SK-N-MC (cell line): ENCODE data around the gene HRH3.

Source experiments
- DNase-seq: peaks from one replicate; pipeline ENCODE4 v3.0.0-alpha.2; 2011; ENCODE audit warnings: low read depth, low spot score
- H3K27ac ChIP-seq: fragments of 200-600 bp; sonication (generic); 2 replicates; pipeline ENCODE4 v1.5.1; 2016; ENCODE audit warnings: mixed run types
- H3K36me3 ChIP-seq: fragments of 200-600 bp; sonication (generic); 2 replicates; pipeline ENCODE4 v1.6.1; 2017; ENCODE audit warnings: antibody characterized with exemption, low read length, mixed read lengths; ENCODE audit not compliant: insufficient read depth
- H3K4me3 ChIP-seq: fragments of 200-600 bp; sonication (generic); 2 replicates; pipeline ENCODE4 v1.5.1; 2016
- H3K9ac ChIP-seq: fragments of 200-600 bp; sonication (generic); 2 replicates; pipeline ENCODE4 v1.8.0; 2017; ENCODE audit warnings: mixed run types, mixed read lengths; ENCODE audit not compliant: insufficient read length
- H3K9me3 ChIP-seq: fragments of 200-600 bp; sonication (generic); 2 replicates; pipeline ENCODE4 v1.6.1; 2017; ENCODE audit warnings: low read depth, mild to moderate bottlenecking, antibody characterized with exemption, low read length, moderate library complexity, mixed read lengths
- EZH2 ChIP-seq: fragments of 200-600 bp; sonication (generic); IDR thresholded peaks from one replicate; pipeline ENCODE4 v1.6.1; 2017; ENCODE audit warnings: antibody characterized with exemption
- FOXP2 ChIP-seq: optimal IDR thresholded peaks from 2 replicates; pipeline ENCODE3; 2011; ENCODE audit warnings: mild to moderate bottlenecking, moderate library complexity; ENCODE audit not compliant: insufficient read depth; ENCODE audit errors: extremely low read length, control extremely low read depth
- POLR2AphosphoS5 ChIP-seq: IDR thresholded peaks from 2 replicates; pipeline ENCODE4 v1.6.1; 2012; ENCODE audit warnings: mild to moderate bottlenecking, low read depth, low read length, borderline replicate concordance

The HRH3 gene

DNA sequence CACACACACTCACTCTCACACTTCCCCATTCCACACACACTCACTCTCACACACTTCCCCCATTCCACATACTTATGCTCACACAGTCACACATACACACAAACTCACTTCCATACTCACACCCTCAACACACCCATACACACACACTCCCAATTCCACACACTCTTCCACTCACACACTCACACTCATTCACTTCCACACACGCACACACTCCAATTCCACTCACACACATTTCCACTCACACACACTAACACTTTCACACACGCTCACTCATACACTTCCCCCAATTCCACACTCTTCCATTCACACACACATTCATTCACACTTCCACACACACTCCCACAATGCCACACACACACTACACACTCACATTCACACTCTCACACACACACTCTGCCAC lies 10.2 kb upstream of the HRH3 start:
- H3K27ac ChIP-seq, result no peak overlapping the region
- no peak for TF ChIP-seq EZH2
- TF ChIP-seq FOXP2, result no peak
- no peak for TF ChIP-seq POLR2AphosphoS5
- DNase-seq, result no peak
- H3K9ac ChIP-seq, result no peak overlapping the region
- H3K36me3 ChIP-seq, result no peaks in the 10 kb centered on the region
- H3K4me3 ChIP-seq, result no peak overlapping the region
- H3K9me3 ChIP-seq, result no peaks in the 10 kb centered on the region

DNA sequence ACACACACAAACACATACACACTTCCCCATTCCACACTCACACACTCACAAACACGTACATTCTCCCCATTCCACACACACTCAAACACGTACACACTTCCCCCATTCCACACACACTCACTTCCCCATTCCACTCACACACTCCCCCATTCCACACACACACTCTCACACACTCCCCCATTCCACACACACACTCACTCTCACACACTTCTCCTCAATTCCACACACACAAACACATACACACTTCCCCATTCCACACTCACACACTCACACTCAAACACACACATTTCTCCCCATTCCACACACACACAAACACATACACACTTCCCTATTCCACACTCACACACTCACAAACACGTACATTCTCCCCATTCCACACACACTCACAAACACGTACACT lies 9.6 kb upstream of the HRH3 start:
- no peaks in the 10 kb centered on the region for H3K9me3 ChIP-seq
- no peak for DNase-seq
- H3K36me3 ChIP-seq, result no peaks in the 10 kb centered on the region
- H3K9ac ChIP-seq, result no peak overlapping the region
- H3K4me3 ChIP-seq, result no peak overlapping the region
- TF ChIP-seq POLR2AphosphoS5, result no peak
- TF ChIP-seq EZH2, result no peak
- TF ChIP-seq FOXP2, result no peak
- no peak overlapping the region for H3K27ac ChIP-seq

DNA sequence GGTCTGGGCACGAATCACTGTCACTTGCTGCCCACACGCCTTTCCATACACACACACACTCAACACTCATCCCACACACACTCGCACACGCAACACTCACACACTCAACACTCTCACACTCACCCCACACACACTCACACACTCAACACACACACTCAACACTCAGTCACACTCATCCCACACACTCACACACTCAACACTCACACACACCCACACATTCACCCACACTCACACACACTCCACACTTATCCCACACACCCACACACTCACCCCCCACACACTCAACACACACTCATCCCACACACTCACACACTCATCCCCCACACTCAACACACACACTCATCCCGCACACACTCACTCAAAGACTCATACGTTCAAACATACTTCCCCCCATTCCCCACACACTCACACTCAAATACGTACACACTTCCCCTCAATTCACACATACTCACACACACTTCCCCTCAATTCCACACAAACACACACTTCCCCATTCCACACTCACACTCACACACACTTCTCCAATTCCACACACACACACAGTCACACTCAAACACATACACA lies 9.0 kb upstream of the HRH3 start:
- H3K9me3 ChIP-seq, result no peaks in the 10 kb centered on the region
- no peak for DNase-seq
- no peak for TF ChIP-seq POLR2AphosphoS5
- TF ChIP-seq FOXP2, result no peak
- TF ChIP-seq EZH2, result no peak
- H3K4me3 ChIP-seq, result no peak overlapping the region
- H3K36me3 ChIP-seq, result no peaks in the 10 kb centered on the region
- H3K9ac ChIP-seq, result no peak overlapping the region
- no peak overlapping the region for H3K27ac ChIP-seq

- Histone ChIP-seq H3K9ac (no peak overlapping the region), H3K4me3 (peak overlapping the region; percentile 22; the same call in 1 of the 2 replicates), H3K27ac (no peak overlapping the region), H3K36me3 (no peaks in the 10 kb centered on the region), H3K9me3 (no peaks in the 10 kb centered on the region)
- no peak for TF ChIP-seq EZH2
- TF ChIP-seq FOXP2, result no peak
- no peak for TF ChIP-seq POLR2AphosphoS5
- DNase-seq, result no peak
Measured at GRCh38 chr20:62227977-62228958, 8.2 kb upstream of the HRH3 start.

- TF ChIP-seq FOXP2, result no peak
- no peak for TF ChIP-seq EZH2
- TF ChIP-seq POLR2AphosphoS5, result no peak
- no peak overlapping the region for H3K9ac ChIP-seq
- H3K27ac ChIP-seq, result no peak overlapping the region
- no peak for DNase-seq
- H3K9me3 ChIP-seq, result no peaks in the 10 kb centered on the region
- no peaks in the 10 kb centered on the region for H3K36me3 ChIP-seq
- no peak overlapping the region for H3K4me3 ChIP-seq
Measured at GRCh38 chr20:62227591-62227976, 7.5 kb upstream of the HRH3 start.

DNA sequence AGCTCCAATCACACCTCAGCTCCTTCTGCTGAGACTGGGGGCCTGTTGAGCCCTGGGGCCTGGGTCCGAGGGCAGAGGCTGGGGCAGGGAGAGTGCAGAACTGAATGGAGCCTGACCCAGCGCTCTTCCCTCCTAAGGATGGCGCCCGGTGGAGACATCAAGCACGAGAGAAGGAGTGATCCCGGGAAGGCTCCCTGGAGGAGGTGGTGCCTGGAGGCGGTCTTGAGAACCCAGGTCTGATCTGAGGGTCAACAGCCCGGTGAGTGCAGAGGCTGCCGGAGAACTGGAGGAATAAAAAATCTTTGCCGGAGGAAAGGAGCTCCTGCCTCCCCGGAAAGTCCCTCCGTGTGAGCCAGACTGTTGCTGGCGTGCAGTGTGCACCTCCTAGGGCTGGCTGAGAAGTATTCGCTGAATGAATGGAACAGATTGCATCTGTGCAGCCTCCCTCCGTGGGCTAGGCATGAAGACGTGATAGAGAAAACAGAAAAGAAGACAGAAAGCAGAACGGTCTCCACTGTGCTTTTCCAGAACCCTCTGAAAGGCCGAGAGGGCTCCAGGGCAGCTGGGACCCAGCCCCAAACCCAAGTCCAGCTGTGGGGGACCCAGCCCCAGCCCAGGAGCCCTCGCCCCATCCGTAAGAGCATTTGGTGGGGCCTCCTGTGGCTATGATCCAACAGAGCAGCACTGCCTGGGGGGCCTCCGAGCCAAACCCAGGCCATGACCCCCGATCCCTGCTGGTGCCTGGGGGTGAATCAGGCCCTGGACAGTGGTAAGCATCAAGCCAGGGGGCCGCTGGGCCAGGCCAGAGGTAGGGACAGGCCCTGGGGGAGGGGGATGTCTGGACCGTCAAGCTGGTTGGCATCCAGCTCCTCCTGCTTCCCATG lies 6.9 kb upstream of the HRH3 start:
- no peaks in the 10 kb centered on the region for H3K36me3 ChIP-seq
- no peaks in the 10 kb centered on the region for H3K9me3 ChIP-seq
- TF ChIP-seq EZH2 (no peak), POLR2AphosphoS5 (no peak), FOXP2 (no peak)
- no peak for DNase-seq
- H3K9ac ChIP-seq, result no peak overlapping the region
- H3K4me3 ChIP-seq, result no peak overlapping the region
- H3K27ac ChIP-seq, result no peak overlapping the region

DNA sequence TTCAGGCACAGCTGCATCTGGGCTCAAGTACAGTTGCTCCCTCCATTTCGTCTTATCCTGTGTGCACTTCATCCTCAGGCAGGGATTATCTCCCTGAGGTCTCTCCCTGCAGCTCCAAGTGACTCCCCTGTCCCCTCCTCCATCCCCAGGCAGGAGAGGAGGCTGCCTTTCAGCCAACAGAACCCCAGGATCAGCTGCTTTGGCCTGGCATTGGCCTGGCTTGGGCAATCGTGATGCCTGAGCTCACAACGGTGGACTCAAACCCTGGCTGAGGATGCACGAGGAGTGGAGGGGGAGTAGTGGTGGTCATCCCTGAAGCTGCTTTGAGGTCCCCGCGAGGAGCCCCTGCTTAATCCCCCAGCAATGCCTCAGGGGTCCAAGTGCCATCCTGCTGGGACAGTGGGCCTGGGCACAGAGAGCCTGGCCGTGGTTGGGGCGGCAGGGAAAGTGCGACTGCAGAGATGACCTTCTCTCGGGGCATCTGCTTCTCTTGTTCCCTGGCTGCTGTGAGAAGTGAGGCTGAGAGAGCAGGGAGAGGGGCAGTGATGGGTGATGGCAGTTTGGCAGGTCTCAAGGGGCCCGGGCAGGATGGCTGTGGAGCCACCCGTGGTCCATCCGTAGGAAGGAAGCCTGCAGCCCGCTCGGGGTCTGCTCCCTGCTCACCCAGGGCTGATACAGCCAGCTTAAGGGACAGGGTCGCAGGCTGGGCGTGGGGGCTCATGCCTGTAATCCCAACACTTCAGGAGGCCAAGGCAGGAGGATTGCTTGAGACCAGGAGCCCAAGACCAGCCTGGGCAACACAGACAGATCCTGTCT lies 6.0 kb upstream of the HRH3 start:
- no peak for DNase-seq
- H3K9me3 ChIP-seq, result no peaks in the 10 kb centered on the region
- no peak overlapping the region for H3K9ac ChIP-seq
- H3K36me3 ChIP-seq, result no peaks in the 10 kb centered on the region
- no peak for TF ChIP-seq POLR2AphosphoS5
- no peak for TF ChIP-seq EZH2
- TF ChIP-seq FOXP2, result no peak
- no peak overlapping the region for H3K4me3 ChIP-seq
- H3K27ac ChIP-seq, result no peak overlapping the region

DNA sequence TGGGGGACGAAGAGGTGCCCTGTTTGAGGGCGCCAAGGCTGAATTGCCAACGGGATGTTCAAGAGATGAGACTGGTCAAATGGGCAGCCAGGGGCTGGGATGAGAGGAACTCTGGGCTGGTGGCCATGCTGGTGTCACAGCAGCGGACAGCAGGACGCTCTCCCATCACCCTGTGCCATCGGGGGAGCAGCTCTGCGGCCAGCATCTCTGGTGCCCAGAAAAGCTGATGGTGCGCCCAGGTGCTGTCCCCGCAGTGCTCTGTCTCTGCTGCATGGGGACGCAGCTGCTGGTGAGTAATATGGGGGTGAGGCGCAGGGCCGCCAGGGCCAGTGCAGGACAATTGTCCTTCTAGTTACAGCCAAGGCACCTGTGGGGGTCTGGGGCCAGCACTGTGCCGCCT lies 4.9 kb upstream of the HRH3 start:
- Histone ChIP-seq H3K4me3 (no peak overlapping the region), H3K27ac (no peak overlapping the region), H3K9ac (no peak overlapping the region), H3K9me3 (no peaks in the 10 kb centered on the region), H3K36me3 (no peaks in the 10 kb centered on the region)
- TF ChIP-seq FOXP2 (no peak), EZH2 (no peak), POLR2AphosphoS5 (no peak)
- no peak for DNase-seq
